Astrocyte of the spinal cord (primary cell): ENCODE measurements around the gene ATP6AP1.

Experiments
- DNase-seq: peaks from one replicate; pipeline ENCODE4 v3.0.0; 2011; ENCODE audit warnings: low read depth, low spot score
- H3K4me3 ChIP-seq: 2 replicates; pipeline ENCODE4 v1.5.1; 2011; ENCODE audit warnings: low read depth, mild to moderate bottlenecking, low read length, moderate library complexity
- CTCF ChIP-seq: IDR thresholded peaks from 2 replicates; pipeline ENCODE4 v1.5.1; 2012; ENCODE audit warnings: low read depth, mild to moderate bottlenecking, low read length, inconsistent platforms
- in situ Hi-C: cut with HindIII; loops from 2 replicates; pipeline ENCODE4 v1.10.0; 2017; ENCODE audit warnings: low sequenced_read_pairs

Gene ATP6AP1

GRCh38 chrX:154437971-154438893, 9.8 kb downstream of the ATP6AP1 start:
- DNase-seq: no peak
- no peak for TF ChIP-seq CTCF
- H3K4me3 ChIP-seq: peak overlapping the region; percentile 71
- in situ Hi-C loops: no loop called here

GRCh38 chrX:154439841-154440240, 11.4 kb downstream of the ATP6AP1 start:
- no peak for TF ChIP-seq CTCF
- DNase-seq: no peak
- H3K4me3 ChIP-seq: no peak overlapping the region
- in situ Hi-C loops: no loop called here

- TF ChIP-seq CTCF: no peak
- in situ Hi-C loops: no loop called here
- no peak overlapping the region for H3K4me3 ChIP-seq
- no peak for DNase-seq
Observed at GRCh38 chrX:154440623-154441357, 12.3 kb downstream of the ATP6AP1 start.

GRCh38 chrX:154441564-154441963, 13.1 kb downstream of the ATP6AP1 start:
- in situ Hi-C loops: no loop called here
- TF ChIP-seq CTCF: no peak
- no peak overlapping the region for H3K4me3 ChIP-seq
- no peak for DNase-seq

- in situ Hi-C loops: no loop called here
- no peak for DNase-seq
- H3K4me3 ChIP-seq: no peak overlapping the region
- TF ChIP-seq CTCF: no peak
Observed at GRCh38 chrX:154441984-154442707, 13.7 kb downstream of the ATP6AP1 start.

- no peak for DNase-seq
- TF ChIP-seq CTCF: no peak
- peak overlapping the region; percentile 20 for H3K4me3 ChIP-seq
- in situ Hi-C loops: no loop called here
Observed at GRCh38 chrX:154443479-154443910, 15.0 kb downstream of the ATP6AP1 start.
